Kidney capillary endothelial cell (primary cell): ENCODE results near the gene NDUFA3.

Experiments used
- DNase-seq: peaks from one replicate; pipeline ENCODE4 v3.0.0-alpha.2; 2018; ENCODE audit warnings: low spot score

The NDUFA3 gene

GRCh38 chr19:54138489-54139256 lies 36.0 kb downstream of the NDUFA3 start:
- DNase-seq = no peak

- DNase-seq = no peak
Measured at GRCh38 chr19:54141356-54141755, 38.7 kb downstream of the NDUFA3 start.

GRCh38 chr19:54142166-54142780 lies 39.6 kb downstream of the NDUFA3 start:
- DNase-seq = no peak

- DNase-seq = no peak
Measured at GRCh38 chr19:54145541-54146158, 43.0 kb downstream of the NDUFA3 start.

- DNase-seq = no peak
Measured at GRCh38 chr19:54147676-54148075, 45.0 kb downstream of the NDUFA3 start.

GRCh38 chr19:54148158-54148557 lies 45.5 kb downstream of the NDUFA3 start:
- no peak for DNase-seq

- DNase-seq = peak; percentile 27
Measured at GRCh38 chr19:54149021-54149812, 46.6 kb downstream of the NDUFA3 start.

- no peak for DNase-seq
Measured at GRCh38 chr19:54151362-54152035, 48.8 kb downstream of the NDUFA3 start.

- DNase-seq = no peak
Measured at GRCh38 chr19:54152267-54152666, 49.6 kb downstream of the NDUFA3 start.

GRCh38 chr19:54152878-54153524 lies 50.3 kb downstream of the NDUFA3 start:
- DNase-seq = no peak

GRCh38 chr19:54153731-54154326 lies 51.2 kb downstream of the NDUFA3 start:
- DNase-seq = no peak

- DNase-seq = no peak
Measured at GRCh38 chr19:54154603-54155345, 52.1 kb downstream of the NDUFA3 start.

- DNase-seq = no peak
Measured at GRCh38 chr19:54155694-54156093, 53.0 kb downstream of the NDUFA3 start.

- DNase-seq = no peak
Measured at GRCh38 chr19:54156490-54156889, 53.8 kb downstream of the NDUFA3 start.

GRCh38 chr19:54156953-54157352 lies 54.3 kb downstream of the NDUFA3 start:
- no peak for DNase-seq
